NCI-H2107 treated with DMSO at 0.1 percent for 48 hours (cell line): ENCODE data around the gene ELL2.

ENCODE experiments used
- DNase-seq: peaks from one replicate; lab custom pipeline; 2025; ENCODE audit not compliant: unreplicated experiment; lab: John Stamatoyannopoulos, UW

Gene ELL2

DNA sequence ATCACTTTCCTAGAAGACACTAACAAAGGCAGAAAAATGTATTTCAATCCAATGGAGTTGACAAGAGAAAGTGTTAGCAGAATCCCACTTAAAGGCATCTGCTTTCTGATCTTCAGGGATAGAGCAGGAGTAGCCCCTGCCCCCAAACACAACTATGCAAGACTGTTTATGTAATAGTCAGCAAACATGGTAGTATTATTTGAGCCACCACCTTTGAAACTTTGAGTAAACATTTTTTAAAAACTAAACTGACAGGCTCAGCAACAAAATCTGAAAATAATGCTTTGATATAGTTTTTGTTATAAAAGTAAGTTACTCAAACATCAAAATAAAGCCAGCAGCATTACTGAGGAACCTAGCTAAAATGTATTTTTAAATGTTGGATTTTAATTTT, 4.8 kb downstream of the ELL2 start:
- no peak for DNase-seq

DNA sequence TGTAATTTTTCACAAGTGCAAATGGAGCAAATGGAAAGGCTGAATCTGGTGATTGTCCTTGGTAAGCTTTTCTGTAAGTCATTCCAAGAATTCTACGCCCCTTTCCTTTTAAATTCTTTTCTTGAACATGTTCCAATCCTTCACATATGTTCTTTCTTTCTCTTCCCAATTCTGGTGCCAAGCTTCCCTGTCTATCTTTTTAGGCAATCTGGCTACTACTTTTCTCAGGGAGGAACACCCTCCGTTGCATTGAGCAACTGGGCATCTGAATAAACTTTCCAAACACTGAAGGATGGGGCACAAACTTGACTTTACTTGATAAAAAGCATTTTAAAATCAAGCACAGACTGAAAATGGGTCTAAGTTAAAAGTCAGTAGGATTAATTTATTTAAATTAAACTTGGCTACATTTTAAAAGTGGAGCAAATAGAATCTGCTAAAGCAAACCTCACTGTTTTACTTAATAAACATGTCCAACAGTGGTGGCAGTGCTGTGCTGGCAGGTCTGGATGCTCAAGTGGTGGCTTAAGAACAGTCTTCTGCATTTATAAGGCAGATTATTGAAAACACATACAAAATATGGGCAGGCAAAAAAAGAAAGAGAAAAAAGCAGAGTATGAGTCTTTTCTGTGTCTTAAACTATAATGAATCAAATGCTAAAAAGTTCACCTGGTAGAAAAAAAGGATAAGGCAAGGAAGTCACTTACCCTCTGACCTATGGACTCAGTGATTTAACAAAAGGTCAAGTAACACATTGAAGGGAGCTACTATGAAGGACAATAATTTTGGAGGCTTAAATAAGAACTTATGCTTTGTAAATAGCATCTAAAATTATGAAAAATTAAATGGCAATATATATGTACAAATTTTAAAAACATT, 5.4 kb downstream of the ELL2 start:
- DNase-seq = no peak

DNA sequence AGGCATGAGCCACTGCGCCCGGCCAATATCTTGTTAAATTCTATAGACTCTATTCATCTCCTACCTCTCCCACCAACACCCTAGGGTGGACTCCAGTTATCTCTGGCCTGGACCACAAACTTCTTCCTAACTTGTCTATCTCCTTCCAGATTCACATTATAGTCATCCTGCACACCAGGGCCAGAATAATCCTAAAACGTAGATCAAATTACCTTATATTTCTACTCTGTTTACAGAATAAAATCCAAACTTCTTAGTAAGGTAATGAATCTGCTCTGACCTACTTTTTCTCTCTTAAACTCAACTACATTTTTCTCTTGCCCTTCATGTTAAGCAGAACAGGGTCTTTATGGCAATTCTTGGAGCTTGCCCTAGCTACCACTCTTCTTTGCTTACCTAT, 6.9 kb downstream of the ELL2 start:
- DNase-seq = no peak

DNA sequence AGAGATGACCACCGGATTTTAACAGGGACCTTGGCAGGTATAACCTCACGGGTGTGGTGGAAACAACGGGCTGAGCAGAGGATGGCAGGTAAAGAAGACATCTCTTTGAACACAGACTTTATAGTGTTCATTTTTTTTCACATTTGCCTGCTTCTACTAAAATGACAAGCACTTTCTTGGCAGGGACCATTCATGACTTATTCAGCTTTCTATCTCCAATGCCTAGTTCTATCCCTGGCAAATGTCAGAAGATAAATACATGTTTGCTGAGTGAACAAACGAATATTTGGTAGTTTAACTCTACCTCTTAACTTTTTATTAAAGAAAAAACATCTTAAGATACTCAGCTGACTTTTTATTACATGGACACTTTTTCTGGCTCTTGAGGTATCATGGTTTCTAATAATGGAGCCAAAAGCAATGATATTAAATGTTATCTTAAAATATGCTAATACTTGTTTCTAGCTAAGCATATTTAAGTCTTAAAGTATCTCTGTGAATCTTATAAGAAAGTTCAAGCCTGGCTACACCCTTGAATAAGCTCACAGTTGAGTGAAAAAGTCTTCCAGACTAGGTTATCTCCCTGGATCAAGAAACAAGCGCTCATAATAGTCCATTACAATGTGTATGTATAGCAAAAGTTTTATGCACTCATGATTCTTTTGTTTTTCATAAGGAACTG, 8.5 kb downstream of the ELL2 start:
- no peak for DNase-seq

DNA sequence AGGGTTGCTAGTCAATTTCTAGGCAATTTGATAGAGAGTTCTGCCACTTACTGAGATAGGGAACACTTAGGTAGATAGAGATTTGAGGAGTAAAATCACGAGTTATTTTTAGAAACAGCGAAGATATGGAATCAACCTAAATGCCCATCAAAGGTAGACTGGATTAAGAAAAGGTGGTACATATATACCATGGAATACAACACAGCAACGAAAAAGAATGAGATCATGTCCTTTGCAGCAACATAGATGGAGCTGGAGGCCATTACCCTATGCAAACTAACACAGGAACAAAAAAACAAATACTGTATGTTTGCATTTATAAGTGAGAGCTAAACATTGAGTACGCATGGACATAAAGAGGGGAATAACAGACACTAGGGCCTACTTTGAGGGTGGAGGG, 9.7 kb downstream of the ELL2 start:
- no peak for DNase-seq

DNA sequence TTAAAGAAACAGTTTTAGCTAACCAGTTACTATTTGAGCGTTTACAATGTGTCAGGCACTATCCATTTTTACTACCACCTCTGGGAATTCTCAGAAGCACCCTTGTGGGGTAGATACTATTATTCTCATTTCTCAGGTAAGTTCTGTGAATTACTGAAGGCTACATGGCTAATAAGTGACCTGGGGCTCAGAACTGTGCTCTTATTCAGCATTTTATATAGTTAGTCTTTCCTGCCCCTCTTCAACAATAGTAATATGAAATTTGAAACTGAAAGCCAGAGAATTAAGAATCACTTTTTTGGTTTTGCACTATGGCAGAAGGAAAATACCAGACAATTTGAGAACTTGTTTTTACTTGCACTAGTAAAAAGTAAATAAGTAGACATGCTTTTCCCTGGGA, 11.8 kb downstream of the ELL2 start:
- DNase-seq = no peak

DNA sequence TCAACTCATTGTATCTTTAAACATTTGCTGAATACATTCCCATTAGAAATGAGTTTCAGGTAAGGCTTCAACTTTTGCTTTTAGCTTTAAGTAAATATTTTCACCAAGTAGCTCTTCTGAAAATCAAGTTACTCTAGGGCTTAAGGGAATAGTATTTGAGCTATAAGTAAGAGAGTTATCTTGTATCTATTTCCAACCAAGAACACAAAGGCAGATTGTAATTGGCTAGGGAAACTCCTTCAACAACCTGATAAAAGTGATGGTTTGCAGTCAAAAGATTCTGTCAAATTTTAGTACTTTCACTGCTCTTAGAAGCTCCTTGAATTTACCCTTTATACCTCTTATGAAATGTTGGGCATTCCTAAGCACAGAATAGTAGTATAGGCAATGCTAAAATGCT, 13.0 kb downstream of the ELL2 start:
- DNase-seq = no peak

DNA sequence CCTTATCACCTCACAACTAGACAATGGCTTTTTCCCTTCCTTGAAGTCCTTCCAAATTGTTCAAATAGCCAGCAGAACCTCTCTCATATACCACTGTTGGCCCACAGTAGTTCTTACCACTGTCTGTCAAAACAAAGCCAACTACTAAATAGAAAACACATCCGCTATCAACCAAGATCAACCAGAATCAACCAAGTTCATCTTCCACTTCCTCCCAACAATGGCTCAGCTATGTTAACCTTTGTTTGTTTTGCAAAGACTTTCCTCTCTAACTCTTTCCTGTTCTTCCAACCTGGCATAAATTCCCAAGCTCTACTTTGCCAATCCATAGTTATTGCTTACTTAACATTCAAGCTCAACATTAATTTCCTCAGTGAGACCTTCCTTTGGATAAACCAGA, 15.2 kb downstream of the ELL2 start:
- no peak for DNase-seq

DNA sequence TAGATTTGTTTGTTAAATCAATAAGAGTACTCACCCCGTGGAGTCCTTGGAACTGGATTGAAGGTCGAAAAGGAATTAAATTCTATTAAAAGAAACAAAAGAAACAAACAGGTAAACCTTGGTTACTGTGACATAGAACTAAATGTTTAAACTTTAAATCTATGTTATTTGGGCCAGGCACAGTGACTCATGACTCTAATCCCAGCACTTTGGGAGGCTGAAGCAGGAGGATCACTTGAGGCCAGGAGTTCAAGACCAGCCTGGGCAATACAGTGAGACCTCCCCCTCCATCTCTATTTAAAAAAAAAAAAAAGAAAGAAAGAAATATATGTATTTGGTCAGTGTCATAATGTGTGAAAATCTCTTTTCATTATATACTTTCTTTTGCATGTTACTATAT, 18.7 kb downstream of the ELL2 start:
- DNase-seq = no peak

DNA sequence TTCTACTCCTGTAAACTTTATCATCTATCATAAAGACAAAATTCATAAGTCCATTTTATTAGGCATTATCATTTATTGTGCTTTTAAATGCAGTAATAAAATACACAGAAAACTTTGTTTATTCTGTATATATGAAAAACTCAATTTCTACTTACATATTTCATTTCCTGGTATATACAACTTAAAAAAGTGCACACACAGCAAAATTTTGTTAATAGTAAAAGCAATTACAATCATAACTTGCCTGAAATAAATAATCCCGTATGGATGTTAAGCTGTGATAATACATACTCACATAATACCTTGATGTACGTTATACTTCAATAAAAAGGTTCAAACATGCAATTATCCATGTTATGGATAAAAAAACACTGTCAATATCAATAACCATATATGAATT, 19.2 kb downstream of the ELL2 start:
- no peak for DNase-seq

DNA sequence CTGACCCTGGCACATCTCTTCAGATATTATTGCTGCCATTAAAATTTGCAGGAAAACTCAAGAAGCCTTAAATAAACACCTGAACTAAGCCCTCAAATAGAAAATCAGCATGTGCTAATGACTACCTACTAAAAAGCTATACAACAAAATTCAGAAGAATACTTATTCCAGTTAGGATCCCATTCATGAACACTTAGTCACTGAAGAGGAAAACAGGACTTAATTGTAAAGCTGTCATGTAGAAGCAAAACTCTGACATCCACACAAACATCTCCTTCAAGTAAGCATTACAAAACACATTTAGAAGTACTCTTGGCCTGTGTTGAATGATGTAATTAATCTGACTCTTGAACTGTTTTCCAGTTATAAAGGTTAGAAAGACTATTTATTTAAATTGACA, 19.9 kb downstream of the ELL2 start:
- no peak for DNase-seq

DNA sequence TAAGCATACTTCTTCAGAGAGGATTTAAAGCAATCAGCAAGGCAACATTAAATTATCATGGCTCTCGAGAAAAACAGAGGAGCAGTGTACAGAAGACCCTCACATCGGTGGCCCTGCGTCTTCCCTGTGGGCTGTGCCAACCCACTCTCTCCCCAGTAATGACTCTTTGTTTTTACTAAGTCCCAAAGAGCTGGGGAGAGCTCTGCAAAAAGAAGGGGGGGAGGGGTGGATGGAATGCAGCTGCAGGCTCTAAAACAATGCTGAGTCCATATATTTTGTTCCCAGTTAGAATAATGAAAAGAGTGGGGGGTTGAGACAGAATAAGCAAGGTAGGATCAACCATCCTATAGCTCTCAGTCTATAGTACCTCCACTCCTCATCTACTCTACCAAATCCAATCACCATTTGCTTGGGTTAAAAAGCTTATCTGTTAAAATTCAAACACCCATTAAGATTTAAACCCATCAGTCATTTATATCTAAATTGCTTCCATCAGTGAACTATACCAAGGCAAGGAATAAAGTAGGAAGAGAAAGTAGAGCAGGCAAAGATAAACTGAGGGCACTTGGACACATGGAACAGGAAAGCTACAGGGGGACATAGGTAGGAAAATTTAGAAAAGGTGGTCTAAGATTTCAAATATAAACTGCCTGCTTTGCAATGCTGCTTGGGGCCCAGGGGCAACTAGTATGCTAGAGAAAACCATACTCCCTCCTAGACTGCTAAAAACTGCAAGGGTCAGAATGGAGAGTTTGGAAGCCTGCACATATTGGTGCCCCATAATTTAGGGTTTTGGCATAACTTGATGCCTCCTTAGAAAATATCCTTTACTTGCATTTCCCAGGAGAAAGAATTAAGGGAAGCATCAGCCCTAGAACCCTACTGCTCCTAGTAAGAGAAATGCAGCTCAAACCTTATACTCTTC, 20.6 kb downstream of the ELL2 start:
- no peak for DNase-seq

DNA sequence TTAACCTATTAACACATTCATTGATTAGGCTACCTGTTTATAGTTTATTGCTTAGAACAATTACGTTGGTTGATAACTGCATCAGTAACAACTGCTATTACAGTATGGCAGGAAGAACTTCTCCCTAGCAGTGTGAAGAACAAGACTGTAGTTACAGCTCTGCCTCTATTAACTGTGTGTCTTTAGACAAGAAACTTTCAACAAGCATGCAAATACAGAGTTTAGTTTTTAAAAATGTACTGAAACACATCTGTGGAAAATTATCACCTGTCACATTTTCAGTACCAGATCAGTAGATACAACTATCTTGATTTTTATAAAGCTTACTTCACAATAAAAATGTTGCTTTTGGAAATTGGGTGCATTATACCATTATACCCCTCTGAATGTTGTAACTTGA, 22.2 kb downstream of the ELL2 start:
- DNase-seq = no peak

DNA sequence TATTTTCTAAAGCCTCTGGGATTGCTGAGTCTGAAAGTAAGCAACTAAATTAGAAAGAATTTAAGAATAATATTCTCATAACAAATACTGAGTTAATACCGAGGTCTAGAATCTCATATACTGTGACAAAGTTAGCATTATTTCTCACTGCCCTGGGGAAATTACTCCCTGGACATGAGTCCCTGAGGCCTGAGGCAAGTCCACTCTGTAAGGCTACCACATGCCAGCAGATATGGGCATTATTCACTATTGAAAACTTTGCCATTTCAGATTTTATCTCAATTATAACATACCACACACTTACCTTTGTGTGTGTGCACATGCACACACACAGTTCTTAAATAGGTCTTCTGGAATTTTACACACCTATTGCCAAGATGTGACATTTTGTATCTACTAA, 22.9 kb downstream of the ELL2 start:
- no peak for DNase-seq

DNA sequence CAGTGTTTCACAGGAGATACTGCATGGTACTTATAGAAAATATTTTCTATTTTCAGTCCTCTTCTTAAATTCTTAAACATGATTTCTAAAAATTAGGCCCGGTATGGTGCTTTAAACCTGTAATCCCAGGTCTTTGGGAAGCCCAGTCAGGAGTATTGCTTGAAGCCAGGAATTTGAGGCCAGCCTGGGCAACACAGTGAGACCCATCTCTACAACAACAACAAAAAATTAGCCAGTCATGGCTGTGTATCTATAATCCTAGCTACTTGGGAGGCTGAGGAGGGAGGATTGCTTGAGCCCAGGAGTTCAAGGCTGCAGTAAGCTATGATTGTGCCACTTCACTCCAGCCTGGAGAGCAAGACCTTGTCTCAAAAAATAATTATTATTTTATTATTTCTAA, 23.3 kb downstream of the ELL2 start:
- no peak for DNase-seq

DNA sequence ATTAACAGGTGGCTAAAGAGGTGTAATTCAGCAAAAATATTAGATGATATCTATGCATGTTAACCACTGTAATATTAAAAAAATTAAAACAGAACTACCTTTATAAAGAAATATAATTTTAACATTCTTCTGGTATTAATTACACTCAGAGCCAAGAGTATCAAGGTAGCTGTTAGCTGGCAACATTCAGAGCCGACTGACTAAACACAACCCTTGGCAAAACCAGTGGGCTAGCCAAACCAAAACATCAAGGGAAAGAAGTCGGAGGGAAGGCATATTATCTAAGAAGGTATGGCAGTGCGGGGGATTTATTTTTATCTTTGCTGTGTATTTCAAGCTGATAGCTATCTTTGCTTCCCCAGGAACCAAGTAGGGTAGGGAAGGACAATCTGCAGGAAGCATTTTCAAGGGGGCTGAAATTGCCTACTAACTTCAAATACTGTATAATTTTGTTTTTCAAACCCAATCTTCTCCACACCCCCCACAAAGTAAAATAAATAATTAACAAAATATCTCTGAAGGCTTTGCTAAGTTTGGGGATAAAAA, 24.0 kb downstream of the ELL2 start:
- DNase-seq = no peak

DNA sequence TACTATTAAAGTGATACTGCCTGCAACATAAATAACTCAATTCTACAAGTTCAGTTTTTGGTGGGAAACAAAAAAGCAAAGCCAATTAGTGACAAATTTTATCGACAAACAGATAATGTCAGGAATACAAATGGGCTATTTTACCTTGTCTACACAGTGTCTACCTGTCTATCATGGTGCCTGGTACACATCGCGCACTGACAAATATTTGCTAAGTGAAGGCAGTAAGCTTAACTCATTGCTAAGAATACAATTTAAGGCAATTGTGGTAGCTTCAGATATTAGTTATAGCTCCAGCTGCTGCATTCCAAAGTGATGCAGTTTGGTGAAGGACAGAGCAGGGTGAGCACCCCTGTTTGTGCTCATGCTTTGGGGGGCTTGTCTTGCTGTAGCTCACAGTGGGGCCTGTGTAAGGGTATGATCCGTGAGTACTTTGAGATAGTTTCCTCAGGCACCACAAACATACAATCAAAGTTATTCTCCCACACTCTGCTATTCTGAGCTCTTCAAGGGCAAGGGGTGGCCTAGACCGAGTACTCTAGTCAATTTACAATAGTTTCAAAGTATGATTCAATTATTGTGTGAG, 24.7 kb downstream of the ELL2 start:
- no peak for DNase-seq

DNA sequence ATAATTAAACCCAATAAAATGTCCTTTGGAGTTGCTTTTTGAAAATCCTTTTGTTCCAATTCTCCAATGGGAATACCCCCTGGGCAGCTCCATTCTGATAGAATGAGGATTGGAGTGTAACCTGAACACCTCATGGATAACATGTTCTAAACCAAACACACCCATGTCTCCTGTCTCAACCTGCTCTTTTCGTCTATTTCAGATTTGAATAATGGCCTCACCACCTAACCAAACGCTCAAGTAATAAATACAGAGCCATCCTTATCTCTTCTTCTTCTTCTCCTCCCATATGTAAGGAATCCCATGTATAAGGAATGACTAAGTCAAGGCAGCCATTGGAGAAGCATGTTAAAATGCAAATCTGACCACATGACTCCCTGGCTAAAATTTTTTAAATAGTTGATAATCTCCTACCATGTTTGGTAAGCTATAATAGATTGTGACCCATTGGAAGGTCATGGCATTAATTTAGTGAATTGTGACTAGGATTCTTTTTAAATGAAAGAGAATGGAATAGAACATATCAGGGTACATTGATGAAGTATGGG, 26.0 kb downstream of the ELL2 start:
- DNase-seq = peak; percentile 7

DNA sequence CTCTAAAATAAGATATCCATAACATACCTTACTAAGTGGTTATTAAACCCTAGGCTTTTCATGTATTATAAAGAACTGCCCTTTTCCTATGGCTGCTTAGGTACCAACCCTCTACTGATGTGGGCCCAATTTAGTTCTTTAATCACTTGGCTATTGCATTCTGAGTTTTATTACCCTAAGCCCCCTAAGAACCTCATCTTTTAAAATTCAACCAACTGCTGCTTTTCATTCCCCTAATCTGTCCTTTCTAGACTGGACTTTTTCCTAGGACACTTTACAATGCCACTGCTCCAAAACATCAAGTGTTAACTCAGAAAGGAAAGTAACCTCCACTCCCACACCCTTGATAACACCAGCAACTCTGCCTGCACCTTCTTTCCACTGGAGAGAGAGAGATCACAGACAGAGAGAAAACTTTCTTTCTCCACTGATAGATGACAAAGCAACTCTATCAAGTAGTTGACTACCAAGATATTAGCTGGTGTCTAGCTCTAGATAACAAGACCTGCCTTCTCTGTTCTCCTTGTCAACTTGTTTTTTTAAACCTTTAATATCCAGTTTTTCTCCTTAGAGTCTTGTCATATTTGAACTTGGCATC, 27.3 kb downstream of the ELL2 start:
- DNase-seq = no peak

DNA sequence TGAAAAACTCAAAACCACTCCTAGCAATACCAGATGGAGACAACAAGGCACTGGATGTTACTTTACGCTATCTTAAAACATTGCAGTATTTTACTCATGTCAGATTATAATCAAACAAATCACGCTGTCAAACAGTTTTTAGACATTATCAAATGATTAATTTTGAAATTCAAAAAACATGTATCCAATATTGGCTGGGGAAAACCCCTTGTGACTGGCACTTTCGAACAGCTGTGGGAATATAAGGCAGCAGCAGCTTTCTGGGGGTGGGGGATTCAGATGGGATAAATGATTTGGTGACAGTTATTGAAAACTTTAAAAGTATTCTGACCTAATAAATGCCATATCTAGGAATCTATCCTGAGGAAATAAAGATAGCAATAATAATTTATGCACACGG, 28.7 kb downstream of the ELL2 start:
- no peak for DNase-seq
